ENCODE measurements around the gene IL2RA.
"Not testable (repeated sequence)": the region's sequence is repeated elsewhere in the genome, so short reads cannot be mapped to it uniquely, and the experiment has no call there.

- not testable (repeated sequence) for TF ChIP-seq CTCF, POLR2A (IDR thresholded peaks at IDR 0.05)
Observed at GRCh38 chr10:6064726-6065125, 2.6 kb upstream of the IL2RA start.

Measured in Peyer's patch (tissue), 4 donors.